Melanocyte of skin (primary cell): ENCODE measurements around the gene HTR2A. TPM values are rescaled to one million over a fixed set of nuclear protein-coding genes. Genes with fewer than 3 reads are reported as not detected.

Experiments used
- total RNA-seq, 2 donors: library from RNA; depleted of rRNA; stranded (reverse); fragments of >200 nt; gene quantifications; 2 replicates each; pipeline ENCODE4 v1.2.3, GENCODE V29; 2012

HTR2A gene
- total RNA-seq = under 1 TPM in 1 of 2 donors, not detected in 1; under 0.01 TPM

GRCh38 chr13:46896341-46897137 is at the start of gene HTR2A:
Gene HTR2A (minus strand): TSS chr13:46897053. CDS start chr13:46895906, 1,147 bp downstream.

GRCh38 chr13:46796515-46797474 is 100.1 kb downstream of the HTR2A start, which contains the start of gene ESD:
Gene ESD (minus strand): TSS chr13:46797161. CDS start chr13:46791413, 5,748 bp downstream.

Other genes starting within 250 kb of the HTR2A start
- gene ESD, start 99.9 kb downstream of the HTR2A start, total RNA-seq = 10 to 100 TPM; 92.9 to 97.9 TPM